NCI-H446 treated with DMSO at 0.1 percent for 48 hours (cell line): ENCODE results near the gene SMLR1.
"Not testable (repeated sequence)": the region's sequence is repeated elsewhere in the genome, so short reads cannot be mapped to it uniquely, and the experiment has no call there.

Experiments
- DNase-seq: peaks from one replicate; lab custom pipeline; 2025; lab: John Stamatoyannopoulos, UW

The SMLR1 gene

DNA sequence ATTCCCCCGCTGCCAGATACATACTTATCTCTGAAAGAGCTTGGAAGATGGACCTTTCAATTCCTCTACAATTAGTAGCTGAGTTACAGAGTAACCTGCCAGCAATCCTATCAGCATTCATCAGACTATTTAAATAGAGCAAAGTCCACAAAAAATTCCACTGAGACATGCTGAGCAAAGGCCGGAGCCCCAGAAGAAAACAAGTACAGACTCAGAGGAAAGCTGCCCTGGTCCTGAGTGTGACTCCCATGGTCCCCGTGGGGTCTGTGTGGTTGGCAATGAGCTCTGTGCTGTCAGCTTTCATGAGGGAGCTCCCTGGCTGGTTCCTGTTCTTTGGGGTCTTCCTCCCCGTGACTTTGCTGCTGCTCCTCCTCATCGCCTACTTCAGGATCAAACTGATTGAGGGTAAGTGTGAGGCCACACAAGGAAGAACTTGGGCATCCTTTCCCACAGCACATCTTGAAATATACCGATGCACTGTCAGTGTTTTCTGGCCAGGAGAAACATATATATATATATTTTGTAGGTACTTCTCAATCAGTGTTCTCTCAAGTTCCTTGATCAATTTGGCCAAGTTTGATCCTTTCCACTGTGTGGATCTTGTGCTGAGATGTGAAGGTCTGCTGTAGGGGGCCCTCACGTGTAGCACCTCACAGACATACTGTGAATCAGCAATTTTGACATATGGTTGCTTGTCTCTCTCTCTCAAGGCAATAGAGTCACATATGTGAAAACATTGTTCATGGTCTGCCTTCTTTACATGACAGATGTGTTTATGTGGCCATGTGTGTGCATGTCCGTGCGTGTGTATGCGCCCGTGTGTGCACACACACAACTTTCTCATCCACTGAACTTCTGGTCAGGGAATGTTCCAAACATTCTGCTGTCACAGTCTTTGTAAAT, at the start of gene SMLR1:
Gene SMLR1, plus strand, starts transcription at position 160 of the 903 bp plus-strand sequence. Its CDS starts 8 bp downstream, at position 168.
- no peak for DNase-seq

DNA sequence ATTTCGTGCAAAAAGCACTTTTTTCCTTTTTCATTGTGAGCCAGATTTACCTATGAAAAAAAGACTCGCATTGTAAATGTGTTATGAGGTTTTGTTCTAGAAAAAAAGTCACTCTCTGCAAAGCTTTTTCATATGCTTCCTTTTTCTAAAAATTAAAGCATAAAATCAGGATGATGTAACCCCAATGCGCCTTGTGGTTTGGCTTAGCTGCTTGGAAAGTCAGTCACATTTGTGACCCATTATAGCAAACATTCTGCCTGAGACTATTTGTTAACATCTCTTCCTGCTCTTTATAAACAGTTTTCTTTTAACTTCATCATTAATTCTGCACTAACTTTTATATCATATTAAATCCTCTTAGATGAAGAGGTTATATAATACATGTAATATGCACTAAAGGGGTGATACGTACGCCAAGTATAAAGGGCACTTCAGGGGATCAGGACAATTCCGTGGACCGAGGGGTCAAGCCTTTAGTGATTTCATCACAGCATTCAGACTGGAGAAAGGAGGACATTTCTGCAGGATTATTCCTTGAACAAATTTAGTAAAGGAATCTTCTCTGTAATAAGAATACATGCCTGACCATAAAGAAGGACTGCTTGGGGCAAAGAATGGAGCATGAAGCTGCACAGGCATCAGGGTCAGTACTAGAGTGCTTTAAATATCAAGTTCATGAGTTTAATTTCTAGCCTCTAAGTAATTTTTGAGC, 48.1 kb upstream of the SMLR1 start:
- no peak for DNase-seq

GRCh38 chr6:130779658-130780033, 47.6 kb upstream of the SMLR1 start:
- DNase-seq: no peak

GRCh38 chr6:130780122-130780521, 47.1 kb upstream of the SMLR1 start:
- no peak for DNase-seq

DNA sequence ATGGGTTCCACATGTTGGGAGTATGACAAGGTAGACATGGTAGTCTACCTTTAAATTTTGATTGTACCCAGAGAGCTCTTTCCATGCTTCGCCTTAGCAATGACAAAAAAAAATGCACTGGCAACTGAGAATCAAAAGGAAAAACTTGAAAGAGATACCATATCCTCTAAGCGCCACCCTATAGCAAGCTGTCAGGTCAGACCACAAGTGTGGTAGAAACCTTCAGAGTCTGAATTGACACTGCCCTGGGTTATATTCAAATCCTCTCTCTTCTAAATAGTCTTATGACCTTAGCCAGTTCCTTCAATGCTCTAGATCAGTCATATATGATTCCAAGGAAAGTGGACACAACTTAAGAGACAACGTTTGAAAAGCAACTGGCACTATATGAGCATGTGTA, 45.6 kb upstream of the SMLR1 start:
- no peak for DNase-seq

- DNase-seq: no peak
Observed at GRCh38 chr6:130783416-130784107, 43.6 kb upstream of the SMLR1 start.

DNA sequence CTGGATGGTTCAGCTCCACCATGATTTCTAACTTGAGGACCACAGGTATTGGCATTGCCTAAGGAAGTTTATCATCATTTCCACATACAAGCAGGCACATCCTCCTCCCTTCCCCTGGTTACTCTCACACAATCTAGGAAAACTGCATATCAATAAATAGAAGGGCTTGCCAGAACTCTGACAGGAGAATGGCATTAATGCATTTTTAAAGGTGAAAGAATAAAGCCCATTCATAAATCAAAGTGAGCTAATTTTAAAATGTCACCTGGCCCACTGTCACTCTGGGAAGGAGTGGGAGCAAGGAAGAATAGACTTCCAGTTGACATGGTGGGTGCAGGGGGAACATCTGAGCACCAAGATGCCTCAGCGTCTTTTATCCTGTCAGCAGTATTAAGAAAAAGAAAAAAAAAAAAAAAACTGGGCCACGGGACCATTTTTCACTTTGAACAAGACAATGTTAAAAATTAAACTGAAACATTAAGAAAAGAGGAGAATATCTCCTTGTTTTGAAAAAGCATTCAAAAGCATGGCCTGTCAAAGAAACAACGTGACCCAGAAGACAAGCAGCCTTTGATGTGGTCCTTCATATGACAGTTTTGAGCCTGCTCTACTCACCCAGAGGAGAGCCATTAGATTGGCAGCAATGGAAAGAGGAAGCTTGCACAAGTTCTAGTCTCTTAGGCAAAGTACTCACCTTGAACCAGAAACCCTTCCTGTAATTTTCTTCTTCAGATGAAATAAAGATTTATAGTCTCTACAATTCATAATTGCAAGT, 39.3 kb upstream of the SMLR1 start:
- DNase-seq: no peak

- DNase-seq: no peak
Observed at GRCh38 chr6:130788954-130789353, 38.3 kb upstream of the SMLR1 start.

- no peak for DNase-seq
Observed at GRCh38 chr6:130794010-130794697, 33.1 kb upstream of the SMLR1 start.

DNA sequence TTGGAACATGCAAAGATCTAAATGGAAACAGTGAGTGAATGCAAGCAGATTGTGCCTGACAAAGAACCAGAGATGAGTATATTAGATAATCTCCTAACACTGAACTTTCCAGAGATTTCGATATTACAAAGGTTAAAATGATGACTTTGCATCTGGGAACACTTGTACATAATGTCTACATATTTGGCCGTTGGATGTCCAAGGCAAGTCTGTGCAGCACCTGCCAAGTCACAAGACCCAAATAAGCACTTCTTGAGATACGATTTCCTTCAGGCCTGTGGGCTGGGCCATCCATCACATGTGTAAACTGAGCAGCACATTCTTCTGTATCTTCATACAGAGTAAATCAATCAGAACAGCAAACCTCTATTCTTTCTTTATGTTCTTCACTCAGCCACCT, 32.5 kb upstream of the SMLR1 start:
- no peak for DNase-seq

- peak; percentile 18 for DNase-seq
Observed at GRCh38 chr6:130796313-130796905, 30.8 kb upstream of the SMLR1 start.

DNA sequence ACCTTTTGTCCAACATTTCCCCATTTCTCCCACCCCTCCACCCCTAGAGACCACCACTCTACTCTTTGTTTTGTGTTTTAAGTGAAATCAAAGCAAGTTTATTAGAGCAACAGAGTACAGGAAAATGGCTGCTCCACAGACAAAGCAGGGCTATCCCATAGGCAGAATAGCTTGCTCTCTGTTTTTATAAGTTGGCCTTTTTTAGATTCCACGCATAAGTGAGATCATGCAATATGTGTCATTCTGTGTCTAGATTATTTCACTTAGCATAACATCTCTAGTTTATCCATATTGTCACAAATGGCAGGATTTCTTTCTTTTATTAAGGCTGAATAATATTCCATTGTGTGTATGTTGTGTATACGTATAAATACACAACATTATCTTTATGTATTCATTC, 30.1 kb upstream of the SMLR1 start:
- DNase-seq: no peak

DNA sequence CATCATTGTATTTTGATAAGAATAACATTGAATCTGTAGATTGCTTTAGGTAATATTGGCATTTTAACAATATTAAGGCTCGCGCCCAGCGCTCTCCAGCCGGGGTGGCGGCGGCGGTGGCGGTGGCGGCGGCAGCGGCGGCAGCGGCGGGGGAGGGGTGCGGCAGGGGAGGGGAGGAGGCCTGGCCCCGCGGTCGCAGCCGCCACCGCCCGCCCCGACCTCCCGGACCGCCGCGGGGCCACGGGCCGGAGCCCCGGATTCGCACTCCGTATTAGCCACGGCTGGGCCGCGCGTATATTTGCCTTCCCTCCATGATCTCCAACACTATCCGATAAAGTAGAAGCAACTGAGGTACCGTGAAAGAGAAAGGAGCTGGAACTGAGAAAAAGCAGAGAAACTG, 25.8 kb upstream of the SMLR1 start:
- not testable (repeated sequence) for DNase-seq

- no peak for DNase-seq
Observed at GRCh38 chr6:130810307-130811030, 16.7 kb upstream of the SMLR1 start.

- DNase-seq: no peak
Observed at GRCh38 chr6:130811932-130812331, 15.3 kb upstream of the SMLR1 start.

DNA sequence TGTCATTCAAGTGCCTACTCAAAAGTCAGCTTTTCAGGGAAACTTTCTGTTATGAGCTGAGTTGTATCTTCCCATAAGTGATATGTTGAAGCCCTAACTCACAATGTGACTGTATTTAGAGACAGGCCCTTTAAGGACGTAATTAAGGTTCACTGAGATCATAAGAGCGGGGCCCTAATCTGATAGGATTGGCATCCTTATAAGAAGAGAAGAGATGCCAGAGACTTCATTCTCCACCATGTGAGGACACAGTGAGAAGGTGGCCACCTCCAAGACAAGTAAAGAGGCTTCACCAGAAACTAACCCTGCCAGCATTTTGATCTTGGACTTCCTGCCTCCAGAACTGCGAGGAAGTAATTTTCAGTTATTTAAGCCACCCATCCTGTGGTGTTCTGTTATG, 12.7 kb upstream of the SMLR1 start:
- no peak for DNase-seq

DNA sequence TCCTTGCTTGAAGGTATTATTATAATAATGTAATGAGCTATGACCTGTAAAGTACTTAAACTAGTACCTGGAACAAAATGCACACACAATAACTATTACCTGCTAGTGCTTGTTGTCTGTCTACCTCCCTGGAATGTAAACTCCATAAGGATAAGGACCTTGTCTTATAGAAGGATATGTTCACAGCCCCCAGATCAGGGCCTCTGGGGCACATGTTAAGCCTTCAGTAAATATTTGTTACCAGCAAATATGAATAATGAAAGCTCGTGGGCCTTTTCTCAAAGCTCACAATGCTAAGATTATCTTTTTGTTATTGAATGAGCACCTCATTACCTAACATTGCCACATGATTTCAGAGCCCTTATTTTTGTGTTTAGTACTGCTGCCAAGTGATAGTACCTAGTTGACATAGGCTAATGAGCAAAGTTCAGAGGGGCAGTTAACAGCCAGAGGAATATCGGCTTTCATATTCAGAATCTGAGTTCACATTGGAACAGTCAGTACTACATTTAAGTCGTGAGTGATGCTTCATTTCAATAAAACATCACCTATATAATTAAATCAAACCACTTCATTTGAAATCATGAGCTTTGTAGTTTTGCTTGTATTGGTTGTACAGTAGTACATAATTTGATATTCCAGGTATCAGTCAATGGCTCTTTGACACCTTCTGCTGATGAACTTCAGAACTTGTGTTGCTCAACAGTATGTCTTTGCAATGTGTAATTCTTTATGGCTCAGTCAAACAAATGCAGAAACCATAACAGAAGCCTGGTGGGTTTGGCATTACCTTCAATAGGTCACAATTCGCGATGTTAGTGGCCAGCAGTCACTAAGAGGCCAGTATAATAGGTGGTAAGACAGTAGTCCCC, 11.8 kb upstream of the SMLR1 start:
- DNase-seq: no peak

DNA sequence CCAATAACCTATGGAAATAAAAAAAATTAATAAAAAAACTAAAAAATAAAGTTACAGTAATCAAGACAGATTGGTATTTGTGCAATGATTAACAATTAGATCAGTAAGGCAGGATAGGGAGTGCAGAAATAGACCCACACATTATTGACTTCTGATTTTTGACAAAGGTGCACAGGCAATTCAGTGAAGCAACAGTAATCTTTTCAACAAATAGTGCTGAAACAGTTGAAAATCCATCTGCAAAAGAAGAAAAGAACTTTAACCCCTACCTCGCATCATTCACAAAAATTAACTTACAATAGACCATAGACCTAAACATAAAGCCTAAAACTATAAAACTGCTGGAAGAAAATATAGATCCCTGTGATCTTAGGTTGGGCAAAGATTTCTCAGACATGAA, 4.5 kb upstream of the SMLR1 start:
- DNase-seq: no peak

- DNase-seq: no peak
Observed at GRCh38 chr6:130824978-130825694, 2.1 kb upstream of the SMLR1 start.
